Activated gamma-delta T cell (primary cell): ENCODE results near the gene NUP214.
"Not testable (repeated sequence)": the region's sequence is repeated elsewhere in the genome, so short reads cannot be mapped to it uniquely, and the experiment has no call there.

ENCODE experiments used
- DNase-seq: peaks from one replicate; lab custom pipeline; 2025; lab: John Stamatoyannopoulos, UW

NUP214 gene

GRCh38 chr9:131197160-131197911 is 72.0 kb downstream of the NUP214 start:
- no peak for DNase-seq

- DNase-seq, result no peak
These were observed 72.8 kb downstream of the NUP214 start for GRCh38 chr9:131198041-131198715.

- DNase-seq, result no peak
These were observed 76.5 kb downstream of the NUP214 start for GRCh38 chr9:131201856-131202255.

- no peak for DNase-seq
These were observed 78.2 kb downstream of the NUP214 start for GRCh38 chr9:131203431-131204218.

GRCh38 chr9:131204285-131204684 is 78.9 kb downstream of the NUP214 start:
- DNase-seq, result no peak

- DNase-seq, result no peak
These were observed 81.1 kb downstream of the NUP214 start for GRCh38 chr9:131206495-131206894.

- not testable (repeated sequence) for DNase-seq
These were observed 86.5 kb downstream of the NUP214 start for GRCh38 chr9:131211920-131212319.

GRCh38 chr9:131214286-131214856 is 89.0 kb downstream of the NUP214 start:
- DNase-seq, result no peak

GRCh38 chr9:131214876-131215275 is 89.5 kb downstream of the NUP214 start:
- DNase-seq, result no peak

- DNase-seq, result no peak
These were observed 91.4 kb downstream of the NUP214 start for GRCh38 chr9:131216806-131217205.

GRCh38 chr9:131217331-131218031 is 92.1 kb downstream of the NUP214 start:
- DNase-seq, result no peak

- no peak for DNase-seq
These were observed 93.0 kb downstream of the NUP214 start for GRCh38 chr9:131218370-131218769.

- no peak for DNase-seq
These were observed 95.1 kb downstream of the NUP214 start for GRCh38 chr9:131220485-131220884.

- DNase-seq, result no peak
These were observed 97.1 kb downstream of the NUP214 start for GRCh38 chr9:131222460-131222859.

GRCh38 chr9:131226226-131226625 is 100.8 kb downstream of the NUP214 start:
- no peak for DNase-seq

- DNase-seq, result no peak
These were observed 101.9 kb downstream of the NUP214 start for GRCh38 chr9:131227112-131227958.

- no peak for DNase-seq
These were observed 102.6 kb downstream of the NUP214 start for GRCh38 chr9:131227959-131228460.

GRCh38 chr9:131228988-131229387 is 103.6 kb downstream of the NUP214 start:
- no peak for DNase-seq

GRCh38 chr9:131233556-131233955 is 108.2 kb downstream of the NUP214 start:
- no peak for DNase-seq

- no peak for DNase-seq
These were observed 108.6 kb downstream of the NUP214 start for GRCh38 chr9:131233995-131234394.
